Endothelial cell of umbilical vein (primary cell): ENCODE measurements around the gene ITPR1. TPM values are rescaled to one million over a fixed set of nuclear protein-coding genes. Genes with fewer than 3 reads are reported as not detected.

Experiments used
- BruUV-seq: library from RNA; stranded (reverse); fragments of 400-500 nt; replicated peaks from 2 replicates; lab custom pipeline; 2021; lab: Mats Ljungman, UMichigan
- CTCF ChIA-PET: fragments of 300-600, 350-600 bp; sonication (Branson Sonifier 250); formaldehyde crosslinking; loops from one replicate; lab custom pipeline; 2021; ENCODE audit warnings: antibody characterized with exemption, inconsistent platforms; lab: Charles Lee
- POLR2A ChIA-PET: fragments of 300-600, 350-600 bp; sonication (Branson Sonifier 250); formaldehyde crosslinking; loops from one replicate; lab custom pipeline; 2021; ENCODE audit warnings: antibody characterized with exemption, inconsistent platforms; lab: Charles Lee
- DNase-seq: peaks from one replicate; pipeline ENCODE4 v3.0.0-alpha.2; 2011; ENCODE audit warnings: low read depth, low spot score
- FAIRE-seq: peaks from 2 replicates; lab custom pipeline; 2011; peaks lifted over from hg19 to GRCh38; lab: Jason Lieb, UNC
- H2AFZ ChIP-seq: 2 replicates; pipeline ENCODE4 v1.6.0; 2012; ENCODE audit warnings: low read depth, low read length, control low read depth, inconsistent platforms
- H3K27ac ChIP-seq: 2 replicates; pipeline ENCODE4 v1.5.1; 2011; ENCODE audit warnings: low read depth, mild to moderate bottlenecking, control low read depth, low read length, moderate library complexity; ENCODE audit not compliant: insufficient read depth
- H3K27me3 ChIP-seq, 2 experiments: 2 replicates each; pipeline versions ENCODE4 v1.6.0 to v1.6.1; 2011; ENCODE audit warnings: low read length in 2 of 2, mixed read lengths in 1 of 2; ENCODE audit not compliant: control insufficient read depth in 2 of 2, insufficient read depth in 2 of 2
- H3K36me3 ChIP-seq, 2 experiments: 2 replicates in 1 of 2; 3 replicates in 1 of 2; pipeline ENCODE4 v1.5.1; 2011; ENCODE audit warnings: low read length in 2 of 2, mild to moderate bottlenecking in 1 of 2, moderate library complexity in 1 of 2; ENCODE audit not compliant: control insufficient read depth in 2 of 2, insufficient read depth in 2 of 2; ENCODE audit errors: extremely low read depth in 1 of 2
- H3K4me1 ChIP-seq: 3 replicates; pipeline ENCODE4 v1.5.1; 2011; ENCODE audit warnings: mild to moderate bottlenecking, low read length; ENCODE audit not compliant: control insufficient read depth, insufficient read depth; ENCODE audit errors: extremely low read depth
- H3K4me2 ChIP-seq: 2 replicates; pipeline ENCODE4 v1.6.1; 2011; ENCODE audit warnings: low read length, control low read depth, mixed read lengths; ENCODE audit not compliant: insufficient read depth
- H3K4me3 ChIP-seq, 3 experiments: fragments of 200-600 bp in 1 of 3; sonication (generic), shearing (Covaris generic) in 1 of 3; replicated peaks in 1 of 3; 2 replicates each; pipeline ENCODE4 v1.5.1; 2011 to 2016; ENCODE audit warnings: control low read depth in 3 of 3, low read length in 3 of 3, mild to moderate bottlenecking in 2 of 3, inconsistent platforms in 1 of 3, low read depth in 1 of 3, moderate library complexity in 1 of 3; ENCODE audit not compliant: insufficient read depth in 1 of 3
- H3K79me2 ChIP-seq: 2 replicates; pipeline ENCODE4 v1.6.0; 2012; ENCODE audit warnings: low read length, inconsistent platforms; ENCODE audit not compliant: control insufficient read depth, insufficient read depth
- H3K9ac ChIP-seq: replicated peaks from 2 replicates; pipeline ENCODE3; 2011; ENCODE audit warnings: low read length, control low read depth; ENCODE audit not compliant: insufficient read depth; ENCODE audit errors: extremely low read depth
- H3K9me1 ChIP-seq: replicated peaks from 3 replicates; pipeline ENCODE4 v1.6.0; 2011; ENCODE audit warnings: mild to moderate bottlenecking, low read length; ENCODE audit not compliant: control insufficient read depth, insufficient read depth; ENCODE audit errors: extremely low read depth
- H3K9me3 ChIP-seq: replicated peaks from 2 replicates; pipeline ENCODE4 v1.5.1; 2012; ENCODE audit warnings: low read length, inconsistent platforms; ENCODE audit not compliant: control insufficient read depth, insufficient read depth
- H4K20me1 ChIP-seq: replicated peaks from 2 replicates; pipeline ENCODE3; 2011; ENCODE audit warnings: mild to moderate bottlenecking, low read length; ENCODE audit not compliant: control insufficient read depth, insufficient read depth; ENCODE audit errors: extremely low read depth
- CTCF ChIP-seq, 2 donors: IDR thresholded peaks; 1 replicate in 1 of 2; 2 replicates in 1 of 2; pipeline ENCODE4 v1.5.1; 2011; ENCODE audit warnings: low read length in 2 of 2, mild to moderate bottlenecking in 2 of 2, moderate library complexity in 2 of 2, control low read depth in 1 of 2, inconsistent platforms in 1 of 2, low read depth in 1 of 2; ENCODE audit not compliant: insufficient read depth in 1 of 2; ENCODE audit errors: extremely low read depth in 1 of 2
- EZH2 ChIP-seq: IDR thresholded peaks from 2 replicates; pipeline ENCODE4 v1.6.1; 2012; ENCODE audit warnings: borderline replicate concordance, low read depth, mild to moderate bottlenecking, moderate library complexity, low read length, inconsistent platforms; ENCODE audit not compliant: severe bottlenecking
- FOS ChIP-seq: IDR thresholded peaks from 2 replicates; pipeline ENCODE4 v1.6.1; 2011; ENCODE audit warnings: mild to moderate bottlenecking, low read length, moderate library complexity, borderline replicate concordance; ENCODE audit not compliant: insufficient read depth
- GATA2 ChIP-seq: IDR thresholded peaks from 2 replicates; pipeline ENCODE4 v1.7.0; 2011; ENCODE audit warnings: low read depth, mild to moderate bottlenecking, moderate library complexity, mixed read lengths, low read length; ENCODE audit not compliant: insufficient read length, insufficient read depth
- JUN ChIP-seq: IDR thresholded peaks from 2 replicates; pipeline ENCODE4 v1.6.1; 2011; ENCODE audit warnings: borderline replicate concordance, low read depth; ENCODE audit not compliant: insufficient read length, insufficient read depth
- MAX ChIP-seq: IDR thresholded peaks from 2 replicates; pipeline ENCODE4 v1.6.1; 2011; ENCODE audit not compliant: insufficient read depth, insufficient read length
- MYC ChIP-seq: IDR thresholded peaks from one replicate; pipeline ENCODE4 v1.6.1; 2011; ENCODE audit warnings: mild to moderate bottlenecking, low read depth, low read length
- POLR2A ChIP-seq: IDR thresholded peaks from 2 replicates; pipeline ENCODE4 v1.6.1; 2012; ENCODE audit warnings: low read depth, mild to moderate bottlenecking, control low read depth, low read length
- POLR2AphosphoS5 ChIP-seq: IDR thresholded peaks from 2 replicates; pipeline ENCODE4 v1.6.1; 2012; ENCODE audit warnings: low read depth, mild to moderate bottlenecking, control low read depth, low read length, moderate library complexity; ENCODE audit not compliant: insufficient read depth
- dilution Hi-C: fragments of 300-500 bp; cut with MboI; formaldehyde crosslinking; loops from one replicate; pipeline ENCODE4 v1.15.0; 2019; ENCODE audit warnings: low sequenced_read_pairs; ENCODE audit not compliant: extremely low pct_ligation_motif_present
- intact Hi-C: fragments of 100-400 bp; cut with micrococcal nuclease; formaldehyde crosslinking; loops from one replicate; pipeline ENCODE4 v1.10.0; 2022
- polyA plus RNA-seq, 4 experiments: library from polyadenylated mRNA; depleted of rRNA in 3 of 4; stranded (reverse) in 3 of 4; unstranded in 1 of 4; fragments of >200 nt; gene quantifications; 2 replicates each; pipeline versions ENCODE4 v1.2.1 to v1.2.3, GENCODE V29; 2011 to 2012; ENCODE audit warnings: missing spikeins in 1 of 4
- total RNA-seq: library from RNA; stranded (reverse); gene quantifications from 2 replicates; pipeline ENCODE4 v1.2.3, GENCODE V29; 2021

Gene ITPR1
- total and polyA plus RNA-seq, 2 donors (not counting 3 experiments of a cell fraction or from before 2014, with no cell fraction given), result 5.1 to 16.1 TPM

- CTCF ChIA-PET, result interaction anchor here (0.8 kb wide), 1 partner anchor 45 kb away, joined by 3 read pairs; no protein-coding TSS in a partner anchor
- no peaks in the 10 kb centered on the region for H3K36me3 ChIP-seq
- H3K9me1 ChIP-seq, result no peaks in the 10 kb centered on the region
- no peak overlapping the region for H3K4me3 ChIP-seq
- no peaks in the 10 kb centered on the region for H4K20me1 ChIP-seq
- H3K27ac ChIP-seq, result no peak overlapping the region
- H3K79me2 ChIP-seq, result no peaks in the 10 kb centered on the region
- no peak for TF ChIP-seq GATA2
- TF ChIP-seq CTCF (IDR thresholded peaks at IDR 0.05; ENCODE audit: extremely low read depth in 1 of 2, insufficient read depth in 1 of 2, low read depth in 1 of 2, low read length in 2 of 2), result no peak
- no peak for TF ChIP-seq MYC
- TF ChIP-seq JUN, result no peak
- no peak for TF ChIP-seq FOS
- TF ChIP-seq POLR2A, result no peak
- no peak for TF ChIP-seq POLR2AphosphoS5
- TF ChIP-seq EZH2, result no peak
- no peak for TF ChIP-seq MAX
- FAIRE-seq (no peak), DNase-seq (no peak)
- no peaks in the 10 kb centered on the region for H3K27me3 ChIP-seq
- no TSS peak for BruUV-seq
- intact Hi-C loops (no loop called here), dilution Hi-C loops (no loop called here)
- H3K4me1 ChIP-seq, result no peaks in the 10 kb centered on the region
- no peak overlapping the region for H2AFZ ChIP-seq
- POLR2A ChIA-PET, result no interaction called here
- no peak overlapping the region for H3K9ac ChIP-seq
- no peak overlapping the region for H3K4me2 ChIP-seq
- no peaks in the 10 kb centered on the region for H3K9me3 ChIP-seq
Observed at GRCh38 chr3:4765212-4765611, 272.1 kb downstream of the ITPR1 start.
